Measurements from ENCODE around the gene COIL. TPM values are rescaled to one million over a fixed set of nuclear protein-coding genes. Genes with fewer than 3 reads are reported as not detected.

The COIL gene
- total and polyA plus RNA-seq, 2 donors (not counting 3 experiments of a cell fraction or from before 2014, with no cell fraction given), result 4.2 to 20.6 TPM

DNA sequence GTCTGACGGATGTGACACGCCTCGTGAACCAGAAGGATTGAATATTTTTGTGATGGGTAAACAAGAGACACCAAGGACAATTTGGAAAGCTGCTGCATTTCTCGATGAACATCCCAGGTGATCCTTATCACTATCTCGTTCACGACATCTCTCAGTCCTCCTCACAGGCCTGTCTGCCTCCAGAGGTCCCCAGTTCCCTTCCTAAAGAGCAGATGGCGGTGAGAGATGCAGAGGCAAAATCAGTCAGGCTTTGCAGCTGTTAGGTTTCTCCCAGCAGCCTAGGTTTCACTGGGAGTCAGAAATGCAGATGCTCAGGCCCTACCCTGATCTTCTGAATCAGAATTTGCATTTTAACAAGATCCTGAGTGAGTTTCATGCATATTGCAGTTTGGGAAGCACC is 40.7 kb upstream of the COIL start:
- dilution Hi-C loops (cut with MboI; ENCODE audit: extremely low pct_ligation_motif_present, low sequenced_read_pairs), result no loop called here
- POLR2A ChIA-PET, result no interaction called here
- Histone ChIP-seq H4K20me1 (replicated peaks; ENCODE audit: control insufficient read depth, extremely low read depth, insufficient read depth, low read length) (no peaks in the 10 kb centered on the region), H3K9ac (replicated peaks; ENCODE audit: extremely low read depth, insufficient read depth, low read length) (no peak overlapping the region), H3K9me1 (replicated peaks; ENCODE audit: control insufficient read depth, extremely low read depth, insufficient read depth, low read length) (no peaks in the 10 kb centered on the region), H3K4me1 (ENCODE audit: control insufficient read depth, extremely low read depth, insufficient read depth, low read length) (no peaks in the 10 kb centered on the region), H3K27me3 (ENCODE audit: control insufficient read depth in 2 of 2, insufficient read depth in 2 of 2, low read length in 2 of 2) (no peaks in the 10 kb centered on the region), H3K79me2 (ENCODE audit: control insufficient read depth, insufficient read depth, low read length) (no peaks in the 10 kb centered on the region), H3K4me3 (replicated peaks in 1 of 3; ENCODE audit: insufficient read depth in 1 of 3, low read depth in 1 of 3, low read length in 3 of 3) (no peak overlapping the region), H3K9me3 (replicated peaks; ENCODE audit: control insufficient read depth, insufficient read depth, low read length) (no peaks in the 10 kb centered on the region), H3K36me3 (ENCODE audit: control insufficient read depth in 2 of 2, extremely low read depth in 1 of 2, insufficient read depth in 2 of 2, low read length in 2 of 2) (no peaks in the 10 kb centered on the region), H3K4me2 (ENCODE audit: insufficient read depth, low read length) (no peak overlapping the region), H3K27ac (ENCODE audit: insufficient read depth, low read depth, low read length) (no peak overlapping the region), H2AFZ (ENCODE audit: low read depth, low read length) (no peak overlapping the region)
- FAIRE-seq (no peak), DNase-seq (ENCODE audit: low read depth, low spot score) (no peak)
- CTCF ChIA-PET, result interaction anchor here (0.6 to 2.7 kb wide), 2 partner anchors 8 to 1825 kb away, joined by 3 to 8 read pairs; no protein-coding TSS in a partner anchor
- no peak for TF ChIP-seq FOS (IDR thresholded peaks at IDR 0.05; ENCODE audit: borderline replicate concordance, insufficient read depth, low read length)
- TF ChIP-seq POLR2AphosphoS5 (IDR thresholded peaks at IDR 0.05; ENCODE audit: insufficient read depth, low read depth, low read length), result no peak
- TF ChIP-seq POLR2A (IDR thresholded peaks at IDR 0.05; ENCODE audit: low read depth, low read length), result no peak
- no peak for TF ChIP-seq GATA2 (IDR thresholded peaks at IDR 0.05; ENCODE audit: insufficient read depth, insufficient read length, low read depth, low read length)
- TF ChIP-seq, protein P1, sequence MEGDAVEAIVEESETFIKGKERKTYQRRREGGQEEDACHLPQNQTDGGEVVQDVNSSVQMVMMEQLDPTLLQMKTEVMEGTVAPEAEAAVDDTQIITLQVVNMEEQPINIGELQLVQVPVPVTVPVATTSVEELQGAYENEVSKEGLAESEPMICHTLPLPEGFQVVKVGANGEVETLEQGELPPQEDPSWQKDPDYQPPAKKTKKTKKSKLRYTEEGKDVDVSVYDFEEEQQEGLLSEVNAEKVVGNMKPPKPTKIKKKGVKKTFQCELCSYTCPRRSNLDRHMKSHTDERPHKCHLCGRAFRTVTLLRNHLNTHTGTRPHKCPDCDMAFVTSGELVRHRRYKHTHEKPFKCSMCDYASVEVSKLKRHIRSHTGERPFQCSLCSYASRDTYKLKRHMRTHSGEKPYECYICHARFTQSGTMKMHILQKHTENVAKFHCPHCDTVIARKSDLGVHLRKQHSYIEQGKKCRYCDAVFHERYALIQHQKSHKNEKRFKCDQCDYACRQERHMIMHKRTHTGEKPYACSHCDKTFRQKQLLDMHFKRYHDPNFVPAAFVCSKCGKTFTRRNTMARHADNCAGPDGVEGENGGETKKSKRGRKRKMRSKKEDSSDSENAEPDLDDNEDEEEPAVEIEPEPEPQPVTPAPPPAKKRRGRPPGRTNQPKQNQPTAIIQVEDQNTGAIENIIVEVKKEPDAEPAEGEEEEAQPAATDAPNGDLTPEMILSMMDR (IDR thresholded peaks at IDR 0.05; ENCODE audit: extremely low read depth in 1 of 2, insufficient read depth in 1 of 2, low read depth in 1 of 2, low read length in 2 of 2), result no peak
- TF ChIP-seq JUN (IDR thresholded peaks at IDR 0.05; ENCODE audit: borderline replicate concordance, insufficient read depth, insufficient read length, low read depth), result no peak
- no peak for TF ChIP-seq MAX (IDR thresholded peaks at IDR 0.05; ENCODE audit: insufficient read depth, insufficient read length)
- TF ChIP-seq MYC (IDR thresholded peaks at IDR 0.05; ENCODE audit: low read depth, low read length), result no peak
- TF ChIP-seq EZH2 (IDR thresholded peaks at IDR 0.05; ENCODE audit: borderline replicate concordance, low read depth, low read length, severe bottlenecking), result no peak
- BruUV-seq (replicated peaks), result no TSS peak
- intact Hi-C loops (cut with micrococcal nuclease), result no loop called here
